ENCODE data around the gene ZNF324. TPM values are rescaled to one million over a fixed set of nuclear protein-coding genes. Genes with fewer than 3 reads are reported as not detected.

ZNF324 gene
- total and polyA plus RNA-seq, 2 of the 13 experiments (the other 11 are each of a cell fraction or from before 2014, with no cell fraction given): 1.1 to 4.7 TPM

GRCh38 chr19:58451358-58452101 is 15.3 kb upstream of the ZNF324 start, which contains the start of gene ZNF324B (continued):
- TF ChIP-seq MYNN (CRISPR knock-in tag; IDR thresholded peaks at IDR 0.05; ENCODE audit: low read depth): no peak
- TF ChIP-seq E2F2 (CRISPR knock-in tag; IDR thresholded peaks at IDR 0.05; ENCODE audit: borderline replicate concordance): 0 out of 2 replicates have a peak, but pooled peaks have one; percentile 66
- no peak for TF ChIP-seq ZNF670 (CRISPR knock-in tag; IDR thresholded peaks at IDR 0.05; ENCODE audit: borderline replicate concordance)
- no peak for TF ChIP-seq ZNF674 (CRISPR knock-in tag; IDR thresholded peaks at IDR 0.05; ENCODE audit: low read depth)
- no peak for TF ChIP-seq ZSCAN20 (CRISPR knock-in tag; IDR thresholded peaks at IDR 0.05; ENCODE audit: borderline replicate concordance)
- no peak for TF ChIP-seq FOXA1 (IDR thresholded peaks at IDR 0.05)
- TF ChIP-seq FOXA1 (CRISPR knock-in tag; IDR thresholded peaks at IDR 0.05): 0 out of 2 replicates have a peak, but pooled peaks have one; percentile 19
- no peak for TF ChIP-seq DBP (CRISPR knock-in tag; IDR thresholded peaks at IDR 0.05; ENCODE audit: not compliant biosample characterization)
- peak; percentile 95 for TF ChIP-seq HCFC1 (IDR thresholded peaks at IDR 0.05; ENCODE audit: low read depth, low read length)
- TF ChIP-seq ZFP90 (CRISPR knock-in tag; IDR thresholded peaks at IDR 0.05; ENCODE audit: borderline replicate concordance): no peak
- TF ChIP-seq SYNCRIP (IDR thresholded peaks at IDR 0.05; ENCODE audit: insufficient read depth, low read depth, low read length): no peak
- TF ChIP-seq MTA1 (CRISPR knock-in tag; IDR thresholded peaks at IDR 0.05; ENCODE audit: borderline replicate concordance): no peak
- TF ChIP-seq STAG1 (CRISPR knock-in tag; IDR thresholded peaks at IDR 0.05): no peak
- 0 out of 2 replicates have a peak, but pooled peaks have one; percentile 41 for TF ChIP-seq TBX2 (CRISPR knock-in tag; IDR thresholded peaks at IDR 0.05; ENCODE audit: borderline replicate concordance)
- peak; percentile 4; the same call in 1 of the 2 replicates for TF ChIP-seq ZNF44 (CRISPR knock-in tag; IDR thresholded peaks at IDR 0.05)
- TF ChIP-seq ZNF367 (CRISPR knock-in tag; IDR thresholded peaks at IDR 0.05; ENCODE audit: borderline replicate concordance): no peak
- no peak for TF ChIP-seq EZH2 (conservative IDR thresholded peaks at IDR 0.05; ENCODE audit: low read depth, low read length)
- peak in 1 of 2 experiments; percentile 65; a peak in 1 of 4 replicates for TF ChIP-seq KLF16 (CRISPR knock-in tag; IDR thresholded peaks at IDR 0.05)
- TF ChIP-seq ZFP36L1 (CRISPR knock-in tag; IDR thresholded peaks at IDR 0.05): no peak
- peak; percentile 97 for TF ChIP-seq ZNF143 (CRISPR knock-in tag; IDR thresholded peaks at IDR 0.05)
- peak; percentile 49; the same call in 1 of the 2 replicates for TF ChIP-seq HES4 (CRISPR knock-in tag; IDR thresholded peaks at IDR 0.05; ENCODE audit: borderline replicate concordance)
- peak; percentile 95 for TF ChIP-seq SAP130 (CRISPR knock-in tag; IDR thresholded peaks at IDR 0.05; ENCODE audit: low read depth)
- no peak for TF ChIP-seq FOXK2 (IDR thresholded peaks at IDR 0.05)
- TF ChIP-seq TEF (CRISPR knock-in tag; IDR thresholded peaks at IDR 0.05): no peak
- TF ChIP-seq MBD4 (IDR thresholded peaks at IDR 0.05; ENCODE audit: borderline replicate concordance, low read length): no peak
- TF ChIP-seq FLYWCH1 (CRISPR knock-in tag; IDR thresholded peaks at IDR 0.05): 0 out of 2 replicates have a peak, but pooled peaks have one; percentile 10
- TF ChIP-seq PHF21A (CRISPR knock-in tag; IDR thresholded peaks at IDR 0.05): no peak
